D341Med (cell line): ENCODE data around the gene ANKRD17.

ENCODE experiments used
- DNase-seq: peaks from one replicate; pipeline ENCODE4 v3.0.0; 2012; ENCODE audit warnings: low spot score

ANKRD17 gene

GRCh38 chr4:73045879-73046278, 212.7 kb downstream of the ANKRD17 start:
- DNase-seq: no peak

DNA sequence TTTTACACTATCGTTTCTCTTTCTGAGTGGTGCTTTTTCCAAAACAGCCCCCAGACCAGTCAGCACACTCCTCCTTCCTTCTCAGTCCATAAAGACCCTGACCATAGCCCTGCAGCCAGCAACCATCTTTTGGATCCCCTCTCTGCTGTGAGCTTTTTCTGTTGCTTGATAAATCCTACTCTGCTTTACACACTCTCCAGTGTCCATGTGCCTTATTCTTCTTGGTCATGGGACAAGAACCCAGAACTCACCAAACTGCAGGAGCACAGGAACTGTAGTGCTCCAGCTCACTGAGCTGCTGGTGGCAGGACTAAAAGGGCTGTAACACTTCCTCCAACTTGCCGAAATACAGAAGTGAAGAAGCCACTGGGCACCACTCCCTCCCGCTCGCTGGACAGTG, 221.5 kb downstream of the ANKRD17 start:
- no peak for DNase-seq

- DNase-seq: no peak
Observed at GRCh38 chr4:73036123-73036522, 222.5 kb downstream of the ANKRD17 start.

DNA sequence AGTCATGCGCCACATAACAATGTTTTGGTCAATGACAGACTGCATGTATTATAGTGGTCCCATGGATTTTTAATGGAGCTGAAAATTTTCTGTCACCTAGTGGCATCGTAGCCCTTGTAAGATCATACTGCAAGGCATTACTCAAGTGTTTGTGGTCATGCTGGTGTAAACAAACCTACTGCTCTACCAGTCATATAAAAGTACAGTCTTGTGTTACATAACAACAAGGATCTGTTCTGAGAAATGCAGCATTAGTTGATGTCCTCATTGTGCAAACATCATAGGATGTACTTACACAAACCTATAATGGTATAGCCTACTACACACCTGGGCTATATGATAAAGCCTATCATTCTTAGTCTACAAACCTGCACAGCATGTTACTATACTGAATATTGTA, 223.7 kb downstream of the ANKRD17 start:
- no peak for DNase-seq

- DNase-seq: no peak
Observed at GRCh38 chr4:73028621-73029020, 230.0 kb downstream of the ANKRD17 start.
